Activated B cell treated with CpG ODN at 0.5 μM for 24 hours (primary cell): ENCODE results near the gene COL6A2. TPM values are rescaled to one million over a fixed set of nuclear protein-coding genes. Genes with fewer than 3 reads are reported as not detected.
"Not testable (repeated sequence)": the region's sequence is repeated elsewhere in the genome, so short reads cannot be mapped to it uniquely, and the experiment has no call there.

ENCODE experiments used
- ATAC-seq: fragments of 200-7000 bp; cut with Tn5 transposase; one replicate; pipeline ENCODE4 v1.10.0; 2021; ENCODE audit warnings: low read depth, mild to moderate bottlenecking, moderate library complexity
- CTCF ChIA-PET: fragments of 350-600 bp; sonication (Branson Sonifier 250); formaldehyde crosslinking; loops from one replicate; lab custom pipeline; 2021; ENCODE audit warnings: antibody characterized with exemption; lab: Charles Lee
- POLR2A ChIA-PET: fragments of 350-600 bp; sonication (Branson Sonifier 250); formaldehyde crosslinking; loops from one replicate; lab custom pipeline; 2021; ENCODE audit warnings: antibody characterized with exemption; lab: Charles Lee
- DNase-seq: peaks from one replicate; pipeline ENCODE4 v3.0.0; 2022
- H3K27ac Mint-ChIP-seq: one replicate; pipeline ENCODE4 v1.8.0; 2020; ENCODE audit warnings: mixed read lengths
- H3K27me3 Mint-ChIP-seq: one replicate; pipeline ENCODE4 v1.8.0; 2021; ENCODE audit warnings: mixed read lengths
- H3K36me3 Mint-ChIP-seq: one replicate; pipeline ENCODE4 v1.8.0; 2021; ENCODE audit warnings: low read depth, mixed read lengths
- H3K4me1 Mint-ChIP-seq: one replicate; pipeline ENCODE4 v1.8.0; 2021; ENCODE audit warnings: mixed read lengths
- H3K4me3 Mint-ChIP-seq: one replicate; pipeline ENCODE4 v1.8.0; 2020; ENCODE audit warnings: mild to moderate bottlenecking, mixed read lengths
- H3K9me3 Mint-ChIP-seq: one replicate; pipeline ENCODE4 v1.8.0; 2020; ENCODE audit warnings: mixed read lengths
- intact Hi-C: fragments of 100-400 bp; cut with micrococcal nuclease; formaldehyde crosslinking; loops from one replicate; pipeline ENCODE4 v1.15.1; 2024
- total RNA-seq: library from RNA; stranded (reverse); gene quantifications from 2 replicates; pipeline ENCODE4 v1.2.3, GENCODE V29; 2022
- TF ChIP-seq, protein P1 (sequence below): fragments of 200-600 bp; IDR thresholded peaks from one replicate; pipeline ENCODE4 v1.8.0; 2022; ENCODE audit warnings: antibody characterized with exemption, mild to moderate bottlenecking

COL6A2 gene
- total RNA-seq, 1 donor from 2014 or later, result 0.40 TPM

DNA sequence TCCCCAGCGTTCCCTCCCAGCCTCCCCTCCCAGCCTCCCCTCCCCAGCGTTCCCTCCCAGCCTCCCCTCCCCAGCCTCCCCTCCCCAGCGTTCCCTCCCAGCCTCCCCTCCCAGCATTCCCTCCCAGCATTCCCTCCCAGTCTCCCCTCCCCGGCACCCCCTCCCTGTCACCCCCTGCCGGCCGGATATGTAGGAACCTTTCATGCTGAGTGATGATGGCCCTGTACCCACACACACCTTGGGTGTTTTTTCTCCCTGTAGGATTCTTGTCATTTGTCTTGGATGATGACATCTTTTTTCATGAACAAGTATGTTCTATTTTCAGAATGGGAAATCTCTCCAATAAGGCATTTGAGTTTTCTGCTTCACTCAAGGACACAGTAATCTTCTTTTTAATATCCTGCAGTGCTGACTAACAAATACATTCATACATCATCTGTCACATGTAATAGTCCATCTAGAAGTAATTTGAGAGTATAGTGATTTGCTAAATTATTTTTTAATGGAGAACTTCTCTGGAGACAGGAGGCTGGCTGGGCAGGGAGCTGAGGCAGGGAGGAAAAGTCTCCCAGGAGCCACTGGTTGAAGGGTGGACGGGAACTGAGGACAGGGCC, 38.0 kb downstream of the COL6A2 start:
- DNase-seq (no peak), ATAC-seq (no peak)
- H3K9me3 Mint-ChIP-seq, result no peaks in the 10 kb centered on the region
- CTCF ChIA-PET, result no interaction called here
- intact Hi-C loops, result no loop called here
- no peaks in the 10 kb centered on the region for H3K4me1 Mint-ChIP-seq
- no peak overlapping the region for H3K4me3 Mint-ChIP-seq
- peaks cover 2% of the 10 kb centered on the region for H3K27me3 Mint-ChIP-seq
- POLR2A ChIA-PET, result no interaction called here
- no peaks in the 10 kb centered on the region for H3K36me3 Mint-ChIP-seq
- H3K27ac Mint-ChIP-seq, result no peak overlapping the region
- TF ChIP-seq, protein P1, sequence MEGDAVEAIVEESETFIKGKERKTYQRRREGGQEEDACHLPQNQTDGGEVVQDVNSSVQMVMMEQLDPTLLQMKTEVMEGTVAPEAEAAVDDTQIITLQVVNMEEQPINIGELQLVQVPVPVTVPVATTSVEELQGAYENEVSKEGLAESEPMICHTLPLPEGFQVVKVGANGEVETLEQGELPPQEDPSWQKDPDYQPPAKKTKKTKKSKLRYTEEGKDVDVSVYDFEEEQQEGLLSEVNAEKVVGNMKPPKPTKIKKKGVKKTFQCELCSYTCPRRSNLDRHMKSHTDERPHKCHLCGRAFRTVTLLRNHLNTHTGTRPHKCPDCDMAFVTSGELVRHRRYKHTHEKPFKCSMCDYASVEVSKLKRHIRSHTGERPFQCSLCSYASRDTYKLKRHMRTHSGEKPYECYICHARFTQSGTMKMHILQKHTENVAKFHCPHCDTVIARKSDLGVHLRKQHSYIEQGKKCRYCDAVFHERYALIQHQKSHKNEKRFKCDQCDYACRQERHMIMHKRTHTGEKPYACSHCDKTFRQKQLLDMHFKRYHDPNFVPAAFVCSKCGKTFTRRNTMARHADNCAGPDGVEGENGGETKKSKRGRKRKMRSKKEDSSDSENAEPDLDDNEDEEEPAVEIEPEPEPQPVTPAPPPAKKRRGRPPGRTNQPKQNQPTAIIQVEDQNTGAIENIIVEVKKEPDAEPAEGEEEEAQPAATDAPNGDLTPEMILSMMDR, result no peak

DNA sequence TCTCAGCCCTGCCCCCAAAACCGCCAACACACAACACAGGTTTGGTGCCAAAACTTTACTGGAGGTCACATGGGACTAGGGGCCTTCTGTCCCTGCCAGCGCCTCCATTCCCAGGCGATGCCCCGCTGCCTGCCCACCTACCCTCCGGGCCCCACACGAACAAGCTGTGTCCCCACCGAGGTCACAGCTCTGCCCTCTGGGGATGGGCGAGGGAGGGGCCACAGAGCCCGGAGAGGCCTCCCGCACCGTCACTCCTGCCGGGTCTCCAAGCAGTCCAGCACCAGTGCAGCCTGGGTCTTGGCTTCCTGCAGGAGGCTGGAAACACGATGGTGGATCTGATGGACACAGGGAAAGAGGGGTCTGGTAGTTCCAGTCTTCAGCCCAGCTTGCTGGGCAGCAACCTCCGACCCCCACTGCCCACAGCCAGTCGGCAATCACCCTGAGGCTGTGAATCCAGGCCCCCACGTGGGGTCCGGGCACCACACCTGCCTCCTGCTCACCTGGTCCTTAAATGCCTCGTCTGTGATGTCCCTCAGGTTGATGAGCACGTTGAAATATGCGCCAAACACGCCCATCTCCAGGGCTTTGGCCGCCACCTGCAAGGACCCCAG, 38.9 kb downstream of the COL6A2 start:
- H3K4me1 Mint-ChIP-seq, result no peaks in the 10 kb centered on the region
- H3K27ac Mint-ChIP-seq, result no peak overlapping the region
- H3K9me3 Mint-ChIP-seq, result no peaks in the 10 kb centered on the region
- peaks cover 2% of the 10 kb centered on the region for H3K27me3 Mint-ChIP-seq
- no peaks in the 10 kb centered on the region for H3K36me3 Mint-ChIP-seq
- no peak for ATAC-seq
- no peak overlapping the region for H3K4me3 Mint-ChIP-seq
- intact Hi-C loops, result no loop called here
- DNase-seq, result no peak
- ChIA-PET CTCF (no interaction called here), POLR2A (no interaction called here)
- TF ChIP-seq, protein P1, result no peak

DNA sequence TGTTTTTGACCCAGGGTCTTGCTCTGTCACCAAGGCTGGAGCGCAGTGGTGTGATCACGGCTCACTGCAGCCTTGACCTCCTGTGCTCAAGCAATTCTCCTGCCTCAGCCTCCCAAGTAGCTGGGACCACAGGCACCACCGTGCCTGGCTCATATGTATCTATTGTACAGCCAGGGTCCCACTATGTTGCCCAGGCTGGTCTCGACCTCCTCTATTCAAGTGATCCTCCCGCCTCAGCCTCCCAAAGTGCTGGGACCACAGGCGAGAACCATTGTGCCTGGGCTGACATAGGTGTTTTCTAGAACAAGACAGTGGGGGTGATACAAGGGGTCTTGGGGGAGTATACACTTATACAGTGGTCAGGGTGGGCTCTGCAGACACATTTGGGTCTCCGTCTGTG, 40.0 kb downstream of the COL6A2 start:
- CTCF ChIA-PET, result no interaction called here
- no peaks in the 10 kb centered on the region for H3K4me1 Mint-ChIP-seq
- H3K27me3 Mint-ChIP-seq, result peaks cover 2% of the 10 kb centered on the region
- H3K36me3 Mint-ChIP-seq, result no peaks in the 10 kb centered on the region
- intact Hi-C loops, result no loop called here
- no peak for ATAC-seq
- H3K9me3 Mint-ChIP-seq, result no peaks in the 10 kb centered on the region
- H3K4me3 Mint-ChIP-seq, result no peak overlapping the region
- no peak for DNase-seq
- TF ChIP-seq, protein P1, result no peak
- no peak overlapping the region for H3K27ac Mint-ChIP-seq
- POLR2A ChIA-PET, result no interaction called here

DNA sequence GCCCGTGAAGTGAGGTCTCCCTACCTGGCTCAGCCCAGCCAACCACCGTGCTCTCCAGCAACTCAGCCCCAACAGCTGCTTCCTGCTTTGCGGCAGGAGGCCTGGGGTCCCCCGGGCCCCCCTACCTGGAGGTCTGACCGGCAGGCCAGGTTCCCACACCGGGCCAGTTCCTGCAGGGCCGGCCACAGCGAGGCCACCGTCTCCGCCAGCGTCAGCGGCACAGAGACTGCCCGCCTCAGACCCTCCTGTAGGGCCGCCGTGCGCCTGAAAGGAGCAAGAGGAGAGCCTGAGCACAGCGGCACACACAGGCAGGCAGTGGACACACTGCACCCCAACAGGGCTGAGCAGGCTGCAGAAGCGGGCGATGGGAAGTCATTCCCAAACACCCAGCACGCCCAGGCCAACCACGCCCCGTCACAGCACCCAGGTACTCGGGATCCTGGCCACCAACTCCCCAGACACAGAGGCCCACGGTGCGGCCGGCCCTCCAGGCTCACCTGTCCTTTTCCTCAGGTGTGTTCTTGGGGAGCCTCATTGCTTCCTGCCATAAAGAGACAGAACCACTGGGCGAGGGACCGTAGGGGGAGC, 40.6 kb downstream of the COL6A2 start:
- H3K4me3 Mint-ChIP-seq, result no peak overlapping the region
- TF ChIP-seq, protein P1, result no peak
- H3K27ac Mint-ChIP-seq, result no peak overlapping the region
- H3K27me3 Mint-ChIP-seq, result peaks cover 2% of the 10 kb centered on the region
- H3K36me3 Mint-ChIP-seq, result no peaks in the 10 kb centered on the region
- DNase-seq, result no peak
- no peaks in the 10 kb centered on the region for H3K9me3 Mint-ChIP-seq
- ChIA-PET CTCF (no interaction called here), POLR2A (no interaction called here)
- intact Hi-C loops, result no loop called here
- H3K4me1 Mint-ChIP-seq, result peaks cover 1% of the 10 kb centered on the region
- ATAC-seq, result no peak

DNA sequence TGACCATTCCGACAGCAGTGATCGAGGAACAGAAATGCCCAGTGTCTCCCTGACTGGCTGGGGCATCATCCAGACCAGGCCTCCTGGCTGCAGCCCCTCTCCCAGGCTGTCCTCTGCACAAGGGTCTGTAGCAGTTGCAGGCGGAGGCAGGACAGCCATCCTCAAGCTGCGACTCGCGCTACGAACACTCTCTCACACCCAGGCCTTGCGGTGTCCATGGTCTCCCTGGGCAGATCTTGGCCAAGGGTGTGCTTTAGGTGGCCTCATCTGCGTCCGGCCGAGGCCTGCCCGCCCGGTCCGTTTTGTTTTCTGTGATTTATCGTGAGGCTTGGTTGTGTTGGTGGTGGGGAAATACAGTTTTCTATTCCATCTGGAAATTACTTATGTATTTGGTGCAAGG, 41.8 kb downstream of the COL6A2 start:
- Mint-ChIP-seq H3K4me3 (no peak overlapping the region), H3K4me1 (peaks cover 5% of the 10 kb centered on the region), H3K27me3 (peaks cover 2% of the 10 kb centered on the region), H3K27ac (no peak overlapping the region), H3K36me3 (no peaks in the 10 kb centered on the region), H3K9me3 (no peaks in the 10 kb centered on the region)
- DNase-seq (no peak), ATAC-seq (no peak)
- TF ChIP-seq, protein P1, result no peak
- intact Hi-C loops, result loop anchor here (5.0 to 10.0 kb wide), 3 partner anchors 48 to 363 kb away; no protein-coding TSS in a partner anchor
- CTCF ChIA-PET, result no interaction called here
- POLR2A ChIA-PET, result no interaction called here

DNA sequence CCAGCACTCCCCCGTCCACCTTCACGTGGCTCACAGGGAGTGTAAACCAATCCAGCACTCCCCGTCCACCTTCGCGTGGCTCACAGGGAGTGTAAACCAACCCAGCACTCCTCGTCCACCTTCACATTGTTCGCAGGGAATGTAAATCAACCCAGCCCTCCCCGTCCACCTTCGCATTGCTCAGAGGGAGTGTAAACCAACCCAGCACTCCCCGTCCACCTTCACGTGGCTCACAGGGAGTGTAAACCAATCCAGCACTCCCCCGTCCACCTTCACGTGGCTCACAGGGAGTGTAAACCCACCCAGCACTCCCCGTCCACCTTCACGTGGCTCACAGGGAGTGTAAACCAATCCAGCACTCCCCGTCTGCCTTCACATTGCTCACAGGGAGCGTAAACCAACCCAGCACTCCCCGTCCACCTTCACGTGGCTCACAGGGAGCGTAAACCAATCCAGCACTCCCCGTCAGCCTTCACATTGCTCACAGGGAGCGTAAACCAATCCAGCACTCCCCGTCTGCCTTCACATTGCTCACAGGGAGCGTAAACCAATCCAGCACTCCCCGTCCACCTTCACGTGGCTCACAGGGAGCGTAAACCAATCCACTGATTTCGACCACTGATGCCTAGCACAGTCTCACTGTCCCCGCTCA, 42.6 kb downstream of the COL6A2 start:
- CTCF ChIA-PET, H3K27me3 Mint-ChIP-seq, ATAC-seq, H3K4me3 Mint-ChIP-seq, H3K4me1 Mint-ChIP-seq, H3K9me3 Mint-ChIP-seq, DNase-seq, POLR2A ChIA-PET, H3K36me3 Mint-ChIP-seq, H3K27ac Mint-ChIP-seq: not testable (repeated sequence)
- intact Hi-C loops, result loop anchor here (5.0 to 10.0 kb wide), 3 partner anchors 47 to 362 kb away; no protein-coding TSS in a partner anchor
